ENCODE results near the gene CD69.

DNA sequence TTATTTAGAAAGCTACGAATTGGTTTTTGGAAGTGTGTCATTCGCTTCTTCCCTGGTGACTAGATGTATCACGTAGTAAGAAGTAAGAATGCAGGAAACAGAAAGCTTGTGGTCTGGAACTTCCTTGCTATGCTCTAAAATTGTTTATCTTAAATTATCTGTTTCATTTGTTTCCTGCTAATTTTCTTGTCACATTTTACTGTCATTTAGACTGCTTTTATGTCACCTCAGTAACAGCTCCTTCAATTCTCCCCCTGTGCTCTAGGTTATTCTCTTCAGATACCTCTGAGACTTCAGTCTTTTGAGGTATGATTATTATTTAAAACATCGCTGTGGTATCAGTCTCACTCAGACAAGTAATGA lies 699 bp upstream of the CD69 start:
- TF ChIP-seq POLR2A (IDR thresholded peaks at IDR 0.05; ENCODE audit: low read length) (no peak), GATA1 (IDR thresholded peaks at IDR 0.05; ENCODE audit: low read depth, low read length) (no peak)

Data from erythroblast (primary cell).